OCI-LY7 (cell line): ENCODE results near the gene HOXD8. TPM values are rescaled to one million over a fixed set of nuclear protein-coding genes. Genes with fewer than 3 reads are reported as not detected.

Experiments used
- BruUV-seq: library from RNA; stranded (reverse); fragments of 400-500 nt; replicated peaks from 2 replicates; lab custom pipeline; 2021; lab: Mats Ljungman, UMichigan
- CTCF ChIA-PET: fragments of 300-600 bp; sonication (Branson Sonifier 250); formaldehyde crosslinking; loops from one replicate; lab custom pipeline; 2022; ENCODE audit warnings: antibody characterized with exemption; ENCODE audit not compliant: unreplicated experiment; lab: Charles Lee
- POLR2A ChIA-PET: fragments of 300-600 bp; sonication (Branson Sonifier 250); formaldehyde crosslinking; loops from one replicate; lab custom pipeline; 2022; ENCODE audit warnings: antibody characterized with exemption; lab: Charles Lee
- DNase-seq: peaks from one replicate; pipeline ENCODE4 v3.0.0-alpha.2; 2015; ENCODE audit warnings: low spot score
- H2AFZ ChIP-seq: fragments of 200-600 bp; sonication (generic), shearing (Covaris generic); 2 replicates; pipeline ENCODE4 v1.6.1; 2014; ENCODE audit warnings: mild to moderate bottlenecking, antibody characterized with exemption, low read length, moderate library complexity
- H3K27ac ChIP-seq: fragments of 200-600 bp; sonication (generic); 2 replicates; pipeline ENCODE4 v1.5.1; 2014; ENCODE audit warnings: mixed run types, low read depth, mild to moderate bottlenecking, moderate library complexity, low read length, inconsistent platforms; ENCODE audit not compliant: poor library complexity, severe bottlenecking
- H3K36me3 ChIP-seq: fragments of 200-600 bp; sonication (generic); 2 replicates; pipeline ENCODE4 v1.6.1; 2014; ENCODE audit warnings: mild to moderate bottlenecking, antibody characterized with exemption, low read length, moderate library complexity, mixed read lengths; ENCODE audit not compliant: insufficient read depth
- H3K4me1 ChIP-seq: fragments of 200-600 bp; sonication (generic); 2 replicates; pipeline ENCODE4 v1.5.1; 2014; ENCODE audit warnings: mild to moderate bottlenecking, low read length; ENCODE audit not compliant: insufficient read depth, poor library complexity, severe bottlenecking
- H3K4me2 ChIP-seq: fragments of 200-600 bp; sonication (generic); 2 replicates; pipeline ENCODE4 v1.6.1; 2014; ENCODE audit warnings: mild to moderate bottlenecking, low read length
- H3K4me3 ChIP-seq: fragments of 200-600 bp; sonication (generic); 2 replicates; pipeline ENCODE4 v1.5.1; 2014; ENCODE audit warnings: mild to moderate bottlenecking, low read depth, low read length; ENCODE audit not compliant: poor library complexity, severe bottlenecking
- H3K79me2 ChIP-seq: fragments of 200-600 bp; sonication (generic); 2 replicates; pipeline ENCODE4 v1.6.1; 2016; ENCODE audit warnings: low read depth, mild to moderate bottlenecking, low read length, moderate library complexity, mixed read lengths; ENCODE audit not compliant: insufficient read depth
- H3K9me2 ChIP-seq: fragments of 200-600 bp; sonication (generic); 2 replicates; pipeline ENCODE4 v1.6.1; 2016; ENCODE audit warnings: mild to moderate bottlenecking, low read length, mixed read lengths; ENCODE audit not compliant: insufficient read depth
- H3K9me3 ChIP-seq: fragments of 200-600 bp; sonication (generic); 2 replicates; pipeline ENCODE4 v1.6.1; 2014; ENCODE audit warnings: mild to moderate bottlenecking, mixed run types, low read length, mixed read lengths
- H4K20me1 ChIP-seq: fragments of 200-600 bp; sonication (generic); 2 replicates; pipeline ENCODE4 v1.6.1; 2014; ENCODE audit warnings: mild to moderate bottlenecking, antibody characterized with exemption, low read length, moderate library complexity, mixed read lengths; ENCODE audit not compliant: insufficient read depth
- EZH2phosphoT487 ChIP-seq: fragments of 200-600 bp; sonication (generic); IDR thresholded peaks from 2 replicates; pipeline ENCODE4 v1.6.1; 2018; ENCODE audit warnings: low read depth, borderline replicate concordance, mild to moderate bottlenecking, mixed run types, antibody characterized with exemption, low read length, moderate library complexity, mixed read lengths
- intact Hi-C: fragments of 100-400 bp; cut with micrococcal nuclease; formaldehyde crosslinking; loops from one replicate; pipeline ENCODE4 v1.10.0; 2022; ENCODE audit not compliant: unreplicated experiment
- total RNA-seq, 2 experiments: library from RNA; depleted of rRNA in 1 of 2; stranded (reverse); fragments of >200 nt in 1 of 2; shearing (Covaris generic) in 1 of 2; gene quantifications; 2 replicates each; pipeline ENCODE4 v1.2.3, GENCODE V29; 2014 to 2022
- TF ChIP-seq, protein P1 (sequence below): fragments of 200-600 bp; sonication (generic); conservative IDR thresholded peaks from 2 replicates; pipeline ENCODE4 v1.5.1; 2014; ENCODE audit warnings: mild to moderate bottlenecking, antibody characterized with exemption, low read length, moderate library complexity, mixed read lengths

HOXD8 gene
- total RNA-seq, 2 experiments from 2014 or later: not detected

DNA sequence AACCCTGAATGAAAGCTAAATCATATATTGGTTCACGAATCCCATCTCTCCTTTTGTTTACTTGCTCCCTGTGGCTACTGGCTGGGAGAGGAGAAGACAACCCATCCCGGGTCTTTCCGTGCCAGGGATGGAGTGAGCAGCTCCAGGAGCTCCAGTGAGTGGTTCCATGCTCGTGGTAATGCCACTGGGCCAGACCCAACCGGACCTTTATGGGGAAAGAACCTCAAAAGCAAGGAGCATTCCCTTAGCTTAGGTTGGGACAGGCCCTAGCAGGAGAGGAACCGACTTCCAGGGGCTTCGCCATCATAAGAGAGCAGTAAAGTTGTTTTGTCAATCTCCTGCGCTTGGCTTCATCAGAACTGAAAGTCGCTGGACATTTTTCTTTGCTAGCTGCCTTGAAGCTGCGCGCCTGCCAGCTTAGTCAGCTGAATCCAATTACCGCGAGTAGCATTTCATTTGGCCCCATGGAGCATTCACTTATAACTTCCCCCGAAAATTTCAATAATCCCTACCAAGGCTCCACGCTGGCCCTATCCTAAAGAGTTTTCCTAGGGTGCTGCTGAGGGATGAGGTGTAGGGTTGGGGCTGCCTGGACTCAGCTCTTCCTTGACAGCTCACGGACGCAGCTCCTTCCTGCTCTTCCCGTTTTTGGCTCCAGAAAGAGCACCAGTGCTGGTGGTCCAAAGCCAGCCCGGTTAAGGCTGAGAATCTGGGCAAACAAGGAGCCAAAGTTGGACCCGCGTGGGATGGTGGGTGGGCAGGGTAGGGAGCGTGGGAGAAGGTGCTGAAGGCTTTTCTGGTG lies 32.5 kb downstream of the HOXD8 start:
- intact Hi-C loops: no loop called here
- Histone ChIP-seq H3K9me3 (no peaks in the 10 kb centered on the region), H3K79me2 (no peaks in the 10 kb centered on the region)

DNA sequence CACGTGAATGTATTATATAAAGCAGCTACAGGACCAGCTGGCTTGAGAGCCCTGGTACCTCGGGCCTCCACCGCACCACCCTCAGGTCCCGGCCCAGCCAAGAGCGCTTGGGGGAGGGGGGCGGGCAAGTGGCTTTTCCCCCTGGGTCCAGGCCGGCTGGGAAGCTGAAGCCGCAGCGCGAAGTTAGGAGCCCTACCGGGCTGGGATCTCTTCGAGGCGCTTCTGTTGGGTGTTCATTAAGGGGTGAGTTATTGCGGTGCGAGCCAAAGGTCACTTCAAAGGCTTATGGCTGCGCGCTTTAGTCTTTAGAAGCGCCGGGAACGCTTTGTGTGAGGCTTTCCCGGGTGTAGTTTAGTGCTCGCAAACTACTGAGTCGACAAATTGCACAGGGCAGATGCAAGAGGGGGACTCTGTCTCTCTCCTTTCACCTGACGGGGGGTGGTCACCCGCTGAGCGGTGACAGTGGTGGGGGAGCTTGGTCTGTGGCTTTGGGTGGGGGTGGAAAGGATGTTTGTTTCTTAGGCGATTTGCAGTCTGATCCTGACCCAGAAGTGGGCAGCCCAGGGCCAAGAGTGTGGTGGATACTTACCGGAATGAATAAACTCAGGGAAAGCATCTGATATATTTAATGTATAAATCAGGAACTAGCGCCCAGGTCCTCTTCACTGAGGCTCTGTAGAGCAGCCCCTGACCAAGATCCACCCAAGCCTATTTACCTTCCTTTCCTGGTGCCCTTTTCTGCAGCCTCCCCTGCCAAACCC lies 33.6 kb downstream of the HOXD8 start:
- Histone ChIP-seq H3K79me2 (no peaks in the 10 kb centered on the region), H3K27ac (no peak overlapping the region), H3K36me3 (no peaks in the 10 kb centered on the region), H3K4me1 (no peaks in the 10 kb centered on the region), H3K4me3 (no peak overlapping the region), H3K9me3 (no peaks in the 10 kb centered on the region), H3K9me2 (no peaks in the 10 kb centered on the region), H2AFZ (no peak overlapping the region), H3K4me2 (no peak overlapping the region), H4K20me1 (no peaks in the 10 kb centered on the region)
- CTCF ChIA-PET: no interaction called here
- TF ChIP-seq, protein P1, sequence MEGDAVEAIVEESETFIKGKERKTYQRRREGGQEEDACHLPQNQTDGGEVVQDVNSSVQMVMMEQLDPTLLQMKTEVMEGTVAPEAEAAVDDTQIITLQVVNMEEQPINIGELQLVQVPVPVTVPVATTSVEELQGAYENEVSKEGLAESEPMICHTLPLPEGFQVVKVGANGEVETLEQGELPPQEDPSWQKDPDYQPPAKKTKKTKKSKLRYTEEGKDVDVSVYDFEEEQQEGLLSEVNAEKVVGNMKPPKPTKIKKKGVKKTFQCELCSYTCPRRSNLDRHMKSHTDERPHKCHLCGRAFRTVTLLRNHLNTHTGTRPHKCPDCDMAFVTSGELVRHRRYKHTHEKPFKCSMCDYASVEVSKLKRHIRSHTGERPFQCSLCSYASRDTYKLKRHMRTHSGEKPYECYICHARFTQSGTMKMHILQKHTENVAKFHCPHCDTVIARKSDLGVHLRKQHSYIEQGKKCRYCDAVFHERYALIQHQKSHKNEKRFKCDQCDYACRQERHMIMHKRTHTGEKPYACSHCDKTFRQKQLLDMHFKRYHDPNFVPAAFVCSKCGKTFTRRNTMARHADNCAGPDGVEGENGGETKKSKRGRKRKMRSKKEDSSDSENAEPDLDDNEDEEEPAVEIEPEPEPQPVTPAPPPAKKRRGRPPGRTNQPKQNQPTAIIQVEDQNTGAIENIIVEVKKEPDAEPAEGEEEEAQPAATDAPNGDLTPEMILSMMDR: no peak
- TF ChIP-seq EZH2phosphoT487: no peak
- intact Hi-C loops: no loop called here
- DNase-seq: no peak
- POLR2A ChIA-PET: no interaction called here
- no TSS peak for BruUV-seq

More for the DNA sequence above, 32.5 kb downstream of the HOXD8 start:
- H3K36me3 ChIP-seq: no peaks in the 10 kb centered on the region
- POLR2A ChIA-PET: interaction anchor here (0.6 kb wide), 1 partner anchor 160 kb away, joined by 3 read pairs; no protein-coding TSS in a partner anchor
- BruUV-seq: no TSS peak
- no peak overlapping the region for H3K4me2 ChIP-seq
- H3K27ac ChIP-seq: no peak overlapping the region
- no peak overlapping the region for H3K4me3 ChIP-seq
- H3K4me1 ChIP-seq: no peaks in the 10 kb centered on the region
- H3K9me2 ChIP-seq: no peaks in the 10 kb centered on the region
- TF ChIP-seq, protein P1: no peak
- TF ChIP-seq EZH2phosphoT487: no peak
- H2AFZ ChIP-seq: no peak overlapping the region
- DNase-seq: no peak
- CTCF ChIA-PET: interaction anchor here (1.0 kb wide), 1 partner anchor 35 kb away, joined by 3 read pairs; no protein-coding TSS in a partner anchor
- H4K20me1 ChIP-seq: no peaks in the 10 kb centered on the region
